Measurements from ENCODE around the gene WDR37. TPM values are rescaled to one million over a fixed set of nuclear protein-coding genes. Genes with fewer than 3 reads are reported as not detected.

Gene WDR37
- total RNA-seq, 4 donors from 2014 or later: 1.3 to 21.7 (median 11.2) TPM

GRCh38 chr10:1169981-1170866 is 114.0 kb downstream of the WDR37 start:
- Histone ChIP-seq H3K27me3 (no peaks in the 10 kb centered on the region), H3K4me3 (no peak overlapping the region), H3K36me3 (no peaks in the 10 kb centered on the region), H3K9me3 (no peaks in the 10 kb centered on the region), H3K27ac (no peak overlapping the region), H3K4me1 (no peaks in the 10 kb centered on the region)
- intact Hi-C loops (cut with DNase I; ENCODE audit: low total_unique reads): no loop called here
- TF ChIP-seq, protein P1, sequence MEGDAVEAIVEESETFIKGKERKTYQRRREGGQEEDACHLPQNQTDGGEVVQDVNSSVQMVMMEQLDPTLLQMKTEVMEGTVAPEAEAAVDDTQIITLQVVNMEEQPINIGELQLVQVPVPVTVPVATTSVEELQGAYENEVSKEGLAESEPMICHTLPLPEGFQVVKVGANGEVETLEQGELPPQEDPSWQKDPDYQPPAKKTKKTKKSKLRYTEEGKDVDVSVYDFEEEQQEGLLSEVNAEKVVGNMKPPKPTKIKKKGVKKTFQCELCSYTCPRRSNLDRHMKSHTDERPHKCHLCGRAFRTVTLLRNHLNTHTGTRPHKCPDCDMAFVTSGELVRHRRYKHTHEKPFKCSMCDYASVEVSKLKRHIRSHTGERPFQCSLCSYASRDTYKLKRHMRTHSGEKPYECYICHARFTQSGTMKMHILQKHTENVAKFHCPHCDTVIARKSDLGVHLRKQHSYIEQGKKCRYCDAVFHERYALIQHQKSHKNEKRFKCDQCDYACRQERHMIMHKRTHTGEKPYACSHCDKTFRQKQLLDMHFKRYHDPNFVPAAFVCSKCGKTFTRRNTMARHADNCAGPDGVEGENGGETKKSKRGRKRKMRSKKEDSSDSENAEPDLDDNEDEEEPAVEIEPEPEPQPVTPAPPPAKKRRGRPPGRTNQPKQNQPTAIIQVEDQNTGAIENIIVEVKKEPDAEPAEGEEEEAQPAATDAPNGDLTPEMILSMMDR (IDR thresholded peaks at IDR 0.05): no peak
- TF ChIP-seq POLR2A (IDR thresholded peaks at IDR 0.05): no peak
- no peak for DNase-seq

- DNase-seq: no peak
These were observed 114.6 kb downstream of the WDR37 start for GRCh38 chr10:1170867-1171180.

DNA sequence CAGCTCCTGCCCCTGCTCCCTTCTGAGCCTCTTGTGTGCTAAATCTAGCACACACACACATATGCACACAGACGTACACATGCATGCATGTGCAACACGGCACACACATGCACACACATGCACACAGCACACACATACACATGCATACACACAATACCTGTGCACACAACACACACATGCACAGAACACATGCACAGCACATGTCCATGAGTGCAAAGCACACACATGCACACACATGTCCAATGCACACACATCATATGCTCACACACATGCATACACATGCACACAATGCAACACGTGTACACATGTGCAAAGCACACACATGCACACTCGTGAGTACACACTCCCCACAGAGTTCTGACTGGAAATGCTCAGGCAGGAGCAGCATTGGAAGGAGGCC is 115.0 kb downstream of the WDR37 start:
- no peaks in the 10 kb centered on the region for H3K36me3 ChIP-seq
- no peaks in the 10 kb centered on the region for H3K27me3 ChIP-seq
- no peak for TF ChIP-seq POLR2A (IDR thresholded peaks at IDR 0.05)
- TF ChIP-seq, protein P1 (IDR thresholded peaks at IDR 0.05): no peak
- H3K9me3 ChIP-seq: no peaks in the 10 kb centered on the region
- intact Hi-C loops (cut with DNase I; ENCODE audit: low total_unique reads): no loop called here
- no peak overlapping the region for H3K4me3 ChIP-seq
- H3K27ac ChIP-seq: no peak overlapping the region
- H3K4me1 ChIP-seq: no peaks in the 10 kb centered on the region
- DNase-seq: no peak

More at GRCh38 chr10:1170867-1171180, 114.6 kb downstream of the WDR37 start:
- Histone ChIP-seq H3K27ac (no peak overlapping the region), H3K36me3 (no peaks in the 10 kb centered on the region), H3K9me3 (no peaks in the 10 kb centered on the region), H3K27me3 (no peaks in the 10 kb centered on the region), H3K4me1 (no peaks in the 10 kb centered on the region), H3K4me3 (no peak overlapping the region)
- no peak for TF ChIP-seq POLR2A (IDR thresholded peaks at IDR 0.05)
- TF ChIP-seq, protein P1 (IDR thresholded peaks at IDR 0.05): no peak
- intact Hi-C loops (cut with DNase I; ENCODE audit: low total_unique reads): no loop called here

- H3K4me3 ChIP-seq: no peak overlapping the region
- intact Hi-C loops (cut with DNase I; ENCODE audit: low total_unique reads): no loop called here
- H3K36me3 ChIP-seq: no peaks in the 10 kb centered on the region
- TF ChIP-seq, protein P1 (IDR thresholded peaks at IDR 0.05): no peak
- no peak for TF ChIP-seq POLR2A (IDR thresholded peaks at IDR 0.05)
- H3K27ac ChIP-seq: no peak overlapping the region
- H3K4me1 ChIP-seq: no peaks in the 10 kb centered on the region
- H3K27me3 ChIP-seq: no peaks in the 10 kb centered on the region
- DNase-seq: no peak
- H3K9me3 ChIP-seq: no peaks in the 10 kb centered on the region
These were observed 115.4 kb downstream of the WDR37 start for GRCh38 chr10:1171586-1171985.

GRCh38 chr10:1172256-1172984 is 116.2 kb downstream of the WDR37 start:
- intact Hi-C loops (cut with DNase I; ENCODE audit: low total_unique reads): no loop called here
- no peaks in the 10 kb centered on the region for H3K36me3 ChIP-seq
- H3K9me3 ChIP-seq: no peaks in the 10 kb centered on the region
- TF ChIP-seq, protein P1 (IDR thresholded peaks at IDR 0.05): no peak
- H3K4me3 ChIP-seq: no peak overlapping the region
- no peak overlapping the region for H3K27ac ChIP-seq
- H3K4me1 ChIP-seq: no peaks in the 10 kb centered on the region
- H3K27me3 ChIP-seq: no peaks in the 10 kb centered on the region
- no peak for DNase-seq

Data from uterus (tissue), 4 donors.